ENCODE measurements around the gene KBTBD12.

KBTBD12 gene

GRCh38 chr3:127988770-127989557 lies 73.9 kb downstream of the KBTBD12 start:
- DNase-seq = no peak

DNA sequence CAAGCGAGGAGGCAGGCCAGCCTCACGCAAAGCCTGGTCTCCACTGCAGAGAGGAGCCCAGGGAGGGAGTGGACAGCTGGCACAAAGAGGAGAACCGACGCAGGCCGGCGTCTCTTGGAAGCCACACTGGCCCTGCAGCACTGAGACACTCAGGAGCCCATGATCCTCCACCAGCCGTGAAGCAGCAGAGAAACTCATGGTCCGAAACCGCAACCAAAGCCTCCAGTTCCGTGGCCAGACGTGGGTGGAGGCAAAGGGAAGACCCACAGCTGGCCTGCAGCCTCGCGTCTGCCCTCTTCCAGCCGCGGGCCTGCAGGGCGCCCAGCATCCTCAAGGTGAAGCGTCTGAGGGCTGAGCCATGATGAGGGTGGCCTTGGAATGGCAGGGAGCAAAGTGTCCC lies 75.0 kb downstream of the KBTBD12 start:
- DNase-seq = no peak

GRCh38 chr3:127990461-127990860 lies 75.4 kb downstream of the KBTBD12 start:
- DNase-seq = no peak

DNA sequence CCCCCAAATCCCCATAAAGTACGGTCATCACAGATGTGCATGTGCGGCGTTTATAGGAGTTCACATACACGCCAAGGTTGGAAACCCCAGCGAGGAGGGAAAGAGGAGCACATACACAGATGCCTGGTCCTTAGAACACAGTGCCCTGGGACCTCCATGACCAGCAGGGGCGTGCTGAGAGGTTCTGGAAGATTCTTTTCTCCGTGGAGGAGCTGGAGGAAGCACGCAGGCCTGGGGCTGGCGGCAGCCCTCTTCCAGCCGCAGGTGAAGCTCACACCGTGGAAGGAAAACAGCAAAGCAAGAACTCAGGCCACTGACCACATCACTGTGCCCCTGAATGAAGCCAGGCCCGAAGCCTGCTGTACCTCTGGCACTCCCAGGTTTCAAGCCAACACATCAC lies 76.2 kb downstream of the KBTBD12 start:
- DNase-seq = no peak

- no peak for DNase-seq
These were observed 76.6 kb downstream of the KBTBD12 start for GRCh38 chr3:127991681-127992080.

DNA sequence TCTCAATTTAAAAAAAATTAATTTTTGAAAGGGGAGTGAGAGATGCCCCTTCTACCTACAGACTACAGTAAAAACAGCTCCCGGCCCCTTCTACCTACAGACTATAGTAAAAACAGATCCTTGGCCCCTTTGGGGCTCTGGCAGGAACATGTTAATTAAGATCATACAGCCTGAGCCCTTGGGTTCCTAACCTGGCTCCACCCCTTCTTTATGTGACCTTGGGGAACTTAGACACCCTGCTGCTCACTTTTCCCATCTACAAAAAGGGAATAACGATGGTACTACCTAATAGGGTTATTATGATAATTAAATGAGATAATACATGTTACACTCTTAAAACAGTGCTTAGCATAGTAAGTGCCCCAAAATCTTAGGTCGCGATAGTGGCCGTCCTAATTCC lies 77.1 kb downstream of the KBTBD12 start:
- no peak for DNase-seq

- no peak for DNase-seq
These were observed 79.0 kb downstream of the KBTBD12 start for GRCh38 chr3:127994011-127994410.

GRCh38 chr3:127997016-127997415 lies 82.0 kb downstream of the KBTBD12 start:
- DNase-seq = no peak

- DNase-seq = no peak
These were observed 82.9 kb downstream of the KBTBD12 start for GRCh38 chr3:127997961-127998360.

GRCh38 chr3:127998596-127998995 lies 83.6 kb downstream of the KBTBD12 start:
- no peak for DNase-seq

GRCh38 chr3:127999509-128000106 lies 84.6 kb downstream of the KBTBD12 start:
- no peak for DNase-seq

- DNase-seq = no peak
These were observed 86.5 kb downstream of the KBTBD12 start for GRCh38 chr3:128001576-128001975.

GRCh38 chr3:128004661-128005060 lies 89.6 kb downstream of the KBTBD12 start:
- no peak for DNase-seq

GRCh38 chr3:128006061-128007032 lies 91.3 kb downstream of the KBTBD12 start:
- DNase-seq = no peak

DNA sequence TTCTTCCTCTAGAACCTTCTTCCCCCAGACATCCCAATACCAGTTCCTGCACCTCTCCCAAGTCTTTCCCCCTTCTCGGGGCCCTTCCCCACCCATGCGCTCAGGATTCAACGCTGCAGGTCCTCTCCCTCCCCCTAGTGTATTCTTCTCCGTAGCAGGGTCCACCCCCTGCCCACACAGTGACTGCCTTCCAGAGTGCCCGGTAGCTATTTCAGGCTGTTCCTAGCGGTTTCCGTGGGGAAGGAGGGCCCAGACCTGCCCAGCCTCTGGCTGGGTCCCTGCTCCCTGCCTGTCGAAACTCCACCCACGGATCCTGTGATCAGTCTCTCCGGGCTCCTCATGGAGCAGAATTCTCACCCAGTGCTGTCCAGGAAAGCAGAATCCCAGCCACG lies 92.0 kb downstream of the KBTBD12 start:
- no peak for DNase-seq

- DNase-seq = peak; percentile 21
These were observed 95.2 kb downstream of the KBTBD12 start for GRCh38 chr3:128009952-128010846.

DNA sequence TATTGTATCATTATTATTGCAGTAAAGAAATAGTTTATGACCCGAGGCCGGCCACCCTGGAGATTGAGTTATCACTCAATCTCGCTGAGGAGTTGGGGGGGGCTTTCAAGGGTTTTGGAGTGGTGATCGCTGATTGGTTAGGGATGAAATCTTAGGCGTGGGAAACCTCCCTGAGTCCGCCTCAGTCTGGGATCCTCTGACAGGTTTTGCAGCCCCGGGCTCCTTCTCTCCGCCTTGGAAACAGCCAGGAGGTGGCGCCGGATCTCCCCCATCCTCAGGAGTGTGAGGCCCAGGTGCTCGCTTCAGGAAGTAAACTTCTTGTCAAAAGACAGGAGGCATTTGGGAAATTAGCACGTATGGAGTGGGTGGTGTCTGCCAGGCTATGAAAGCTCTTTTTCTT lies 96.1 kb downstream of the KBTBD12 start:
- no peak for DNase-seq

DNA sequence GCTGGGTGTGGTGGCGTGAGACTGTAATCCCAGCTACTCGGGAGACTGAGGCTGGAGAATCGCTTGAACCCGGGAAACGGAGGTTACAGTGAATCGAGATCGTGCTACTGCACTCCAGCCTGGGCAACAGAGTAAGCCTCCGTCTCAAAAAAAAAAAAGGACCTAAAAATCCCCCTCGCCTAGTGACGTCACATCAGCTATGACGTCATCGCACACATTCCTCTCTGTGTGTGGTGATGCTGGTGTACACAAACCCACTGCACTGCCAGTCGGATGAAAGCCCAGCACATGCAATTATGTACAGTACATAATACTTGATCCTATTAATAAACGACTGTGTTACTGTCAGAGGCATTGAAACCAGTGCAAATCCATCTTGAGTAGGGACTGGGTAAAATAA lies 97.0 kb downstream of the KBTBD12 start:
- no peak for DNase-seq

DNA sequence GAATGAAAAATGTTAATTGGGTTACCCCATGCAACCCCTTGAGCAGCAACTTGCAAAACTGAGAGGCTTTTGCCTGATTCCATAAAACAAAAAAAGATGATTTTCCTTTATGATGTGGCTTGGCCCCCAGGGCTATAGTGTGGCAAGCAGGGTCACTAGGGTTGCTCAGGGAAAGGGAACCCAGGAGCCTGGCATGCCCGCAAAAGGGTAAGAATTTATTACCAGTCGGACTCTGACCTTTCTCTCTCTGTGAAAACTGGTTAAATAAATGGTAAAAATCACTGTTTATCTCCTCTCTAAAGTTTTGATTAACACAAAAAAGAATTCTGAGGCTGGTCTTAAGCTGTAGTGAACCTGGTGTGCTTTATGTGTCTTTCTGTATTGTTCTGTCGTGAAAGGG lies 99.5 kb downstream of the KBTBD12 start:
- DNase-seq = no peak

DNA sequence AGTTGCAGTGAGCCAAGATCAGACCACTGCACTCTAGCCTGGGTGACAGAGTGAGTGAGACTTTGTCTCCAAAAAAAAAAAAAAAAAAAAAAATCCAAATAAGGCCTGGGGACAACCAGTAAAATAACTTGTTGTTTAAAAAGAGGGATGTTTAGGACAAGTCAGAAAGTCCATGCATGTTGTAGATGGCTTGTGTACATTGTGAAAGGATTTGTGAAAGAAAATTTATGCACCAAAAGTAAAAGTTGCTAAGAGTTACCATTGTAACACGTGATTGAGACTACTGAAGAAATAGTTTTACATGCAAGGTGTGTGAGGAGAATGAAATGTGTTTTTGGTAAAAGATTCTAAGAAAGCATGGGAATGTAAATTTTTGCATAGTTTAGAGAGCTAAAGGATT lies 101.5 kb downstream of the KBTBD12 start:
- DNase-seq = no peak

GRCh38 chr3:128021768-128022372 lies 106.8 kb downstream of the KBTBD12 start:
- DNase-seq = no peak

- DNase-seq = no peak
These were observed 118.1 kb downstream of the KBTBD12 start for GRCh38 chr3:128033102-128033501.

Measured in GF-D8 (cell line).